SJSA1 (cell line): ENCODE data around the gene NOD1. TPM values are rescaled to one million over a fixed set of nuclear protein-coding genes. Genes with fewer than 3 reads are reported as not detected.
"Not testable (repeated sequence)": the region's sequence is repeated elsewhere in the genome, so short reads cannot be mapped to it uniquely, and the experiment has no call there.

Experiments
- DNase-seq, 2 experiments: peaks; one replicate each; pipeline ENCODE4 v3.0.0-alpha.2; 2015 to 2020; ENCODE audit warnings: low spot score in 2 of 2, low read depth in 1 of 2
- H3K27ac ChIP-seq: fragments of 250-450 bp; sonication (Bioruptor Pico); 2 replicates; pipeline ENCODE4 v1.5.1; 2020; ENCODE audit warnings: mild to moderate bottlenecking, moderate library complexity
- H3K27me3 ChIP-seq: fragments of 250-450 bp; sonication (Bioruptor Pico); replicated peaks from 2 replicates; pipeline ENCODE4 v1.5.1; 2020; ENCODE audit warnings: mild to moderate bottlenecking, moderate library complexity
- H3K36me3 ChIP-seq: fragments of 250-450 bp; sonication (Bioruptor Pico); 2 replicates; pipeline ENCODE4 v1.5.1; 2020; ENCODE audit warnings: mild to moderate bottlenecking
- H3K4me1 ChIP-seq: fragments of 250-450 bp; sonication (Bioruptor Pico); replicated peaks from 2 replicates; pipeline ENCODE4 v1.6.1; 2021; ENCODE audit warnings: mild to moderate bottlenecking
- H3K4me3 ChIP-seq: fragments of 250-450 bp; sonication (Bioruptor Pico); 2 replicates; pipeline ENCODE4 v1.5.1; 2020; ENCODE audit warnings: mild to moderate bottlenecking
- H3K9me3 ChIP-seq: fragments of 250-450 bp; sonication (Bioruptor Pico); replicated peaks from 2 replicates; pipeline ENCODE4 v1.5.1; 2020; ENCODE audit warnings: mild to moderate bottlenecking
- total RNA-seq: library from RNA; depleted of rRNA; stranded (reverse); fragments of >200 nt; shearing (Covaris generic); gene quantifications from 2 replicates; pipeline ENCODE4 v1.2.3, GENCODE V29; 2014; rRNA removed

Gene NOD1, protein sequence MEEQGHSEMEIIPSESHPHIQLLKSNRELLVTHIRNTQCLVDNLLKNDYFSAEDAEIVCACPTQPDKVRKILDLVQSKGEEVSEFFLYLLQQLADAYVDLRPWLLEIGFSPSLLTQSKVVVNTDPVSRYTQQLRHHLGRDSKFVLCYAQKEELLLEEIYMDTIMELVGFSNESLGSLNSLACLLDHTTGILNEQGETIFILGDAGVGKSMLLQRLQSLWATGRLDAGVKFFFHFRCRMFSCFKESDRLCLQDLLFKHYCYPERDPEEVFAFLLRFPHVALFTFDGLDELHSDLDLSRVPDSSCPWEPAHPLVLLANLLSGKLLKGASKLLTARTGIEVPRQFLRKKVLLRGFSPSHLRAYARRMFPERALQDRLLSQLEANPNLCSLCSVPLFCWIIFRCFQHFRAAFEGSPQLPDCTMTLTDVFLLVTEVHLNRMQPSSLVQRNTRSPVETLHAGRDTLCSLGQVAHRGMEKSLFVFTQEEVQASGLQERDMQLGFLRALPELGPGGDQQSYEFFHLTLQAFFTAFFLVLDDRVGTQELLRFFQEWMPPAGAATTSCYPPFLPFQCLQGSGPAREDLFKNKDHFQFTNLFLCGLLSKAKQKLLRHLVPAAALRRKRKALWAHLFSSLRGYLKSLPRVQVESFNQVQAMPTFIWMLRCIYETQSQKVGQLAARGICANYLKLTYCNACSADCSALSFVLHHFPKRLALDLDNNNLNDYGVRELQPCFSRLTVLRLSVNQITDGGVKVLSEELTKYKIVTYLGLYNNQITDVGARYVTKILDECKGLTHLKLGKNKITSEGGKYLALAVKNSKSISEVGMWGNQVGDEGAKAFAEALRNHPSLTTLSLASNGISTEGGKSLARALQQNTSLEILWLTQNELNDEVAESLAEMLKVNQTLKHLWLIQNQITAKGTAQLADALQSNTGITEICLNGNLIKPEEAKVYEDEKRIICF
- 4.2 and 6.2 TPM in 2 replicates for total RNA-seq

- DNase-seq: peak; percentile 72 to 86
- no peaks in the 10 kb centered on the region for H3K27me3 ChIP-seq
- H3K9me3 ChIP-seq: no peaks in the 10 kb centered on the region
- H3K27ac ChIP-seq: peak within 1 kb of the TSS; percentile 55
- no peaks in the 10 kb centered on the region for H3K36me3 ChIP-seq
- peak within 1 kb of the TSS; percentile 62 for H3K4me3 ChIP-seq
- peaks cover 13% of the 10 kb centered on the region for H3K4me1 ChIP-seq
Measured at GRCh38 chr7:30478349-30479201, at the start of gene NOD1. NOD1 (minus strand) TSS chr7:30478784; CDS start chr7:30456921, 21,863 bp downstream.

DNA sequence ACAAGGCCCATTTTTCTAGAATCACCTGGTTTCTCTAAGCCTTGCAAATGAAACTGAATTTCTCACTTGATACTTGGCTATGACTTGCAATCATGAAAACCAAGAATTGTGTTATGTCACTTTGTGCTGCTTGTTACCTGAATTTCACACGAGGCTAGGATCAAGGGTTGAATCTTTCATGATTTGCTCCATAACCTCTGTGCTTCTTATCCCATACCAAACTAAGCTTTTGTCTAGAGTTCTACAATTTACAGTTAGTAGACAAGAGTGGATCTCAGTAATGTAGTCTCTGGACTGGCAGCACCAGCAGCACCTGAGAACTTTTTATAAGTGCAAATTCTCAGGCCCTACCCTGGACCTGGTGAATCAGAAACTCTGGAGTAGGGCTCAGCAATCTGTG lies 48.7 kb upstream of the NOD1 start:
- not testable (repeated sequence) for H3K27ac ChIP-seq, H3K36me3 ChIP-seq, DNase-seq, H3K9me3 ChIP-seq, H3K4me1 ChIP-seq, H3K4me3 ChIP-seq, H3K27me3 ChIP-seq

GRCh38 chr7:30526163-30526562 lies 47.6 kb upstream of the NOD1 start:
- no peaks in the 10 kb centered on the region for H3K36me3 ChIP-seq
- H3K4me1 ChIP-seq: no peaks in the 10 kb centered on the region
- H3K9me3 ChIP-seq: no peaks in the 10 kb centered on the region
- H3K27me3 ChIP-seq: no peaks in the 10 kb centered on the region
- H3K4me3 ChIP-seq: no peak overlapping the region
- DNase-seq: no peak
- H3K27ac ChIP-seq: no peak overlapping the region

GRCh38 chr7:30525429-30525828 lies 46.8 kb upstream of the NOD1 start:
- H3K27ac ChIP-seq: no peak overlapping the region
- DNase-seq: no peak
- 0 out of 2 replicates have a peak, but pooled peaks cover under 1% of the 10 kb centered on the region for H3K4me1 ChIP-seq
- H3K4me3 ChIP-seq: no peak overlapping the region
- H3K36me3 ChIP-seq: no peaks in the 10 kb centered on the region
- no peaks in the 10 kb centered on the region for H3K9me3 ChIP-seq
- no peaks in the 10 kb centered on the region for H3K27me3 ChIP-seq

GRCh38 chr7:30524545-30524944 lies 46.0 kb upstream of the NOD1 start:
- no peak for DNase-seq
- Histone ChIP-seq H3K4me1 (0 out of 2 replicates have a peak, but pooled peaks cover 3% of the 10 kb centered on the region), H3K4me3 (no peak overlapping the region), H3K27me3 (no peaks in the 10 kb centered on the region), H3K27ac (no peak overlapping the region), H3K36me3 (no peaks in the 10 kb centered on the region), H3K9me3 (no peaks in the 10 kb centered on the region)

- no peaks in the 10 kb centered on the region for H3K27me3 ChIP-seq
- no peak for DNase-seq
- no peak overlapping the region for H3K27ac ChIP-seq
- H3K9me3 ChIP-seq: no peaks in the 10 kb centered on the region
- H3K36me3 ChIP-seq: no peaks in the 10 kb centered on the region
- no peak overlapping the region for H3K4me3 ChIP-seq
- 0 out of 2 replicates have a peak, but pooled peaks cover 3% of the 10 kb centered on the region for H3K4me1 ChIP-seq
Measured at GRCh38 chr7:30523466-30523865, 44.9 kb upstream of the NOD1 start.

DNA sequence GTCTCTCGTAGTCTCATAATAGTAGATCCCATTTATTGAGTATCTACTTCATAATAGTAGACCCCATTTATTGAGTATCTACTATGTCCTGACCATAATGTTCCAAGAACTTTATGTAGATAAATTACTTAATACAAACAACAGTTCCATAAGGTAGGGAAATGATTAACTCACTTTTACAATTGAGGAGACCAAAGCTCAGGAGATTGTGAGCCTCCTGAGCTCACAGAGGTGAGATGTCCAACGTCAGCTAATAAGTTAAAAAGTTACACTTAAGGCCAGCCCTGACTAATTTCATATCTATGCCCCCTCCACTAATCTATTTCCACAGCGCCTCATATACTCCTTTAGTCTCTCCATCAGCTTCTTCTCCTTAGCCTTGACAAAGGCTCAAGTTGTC lies 43.6 kb upstream of the NOD1 start:
- H3K9me3 ChIP-seq: no peaks in the 10 kb centered on the region
- no peak for DNase-seq
- 0 out of 2 replicates have a peak, but pooled peaks cover 3% of the 10 kb centered on the region for H3K4me1 ChIP-seq
- no peaks in the 10 kb centered on the region for H3K36me3 ChIP-seq
- no peak overlapping the region for H3K27ac ChIP-seq
- H3K27me3 ChIP-seq: no peaks in the 10 kb centered on the region
- no peak overlapping the region for H3K4me3 ChIP-seq

DNA sequence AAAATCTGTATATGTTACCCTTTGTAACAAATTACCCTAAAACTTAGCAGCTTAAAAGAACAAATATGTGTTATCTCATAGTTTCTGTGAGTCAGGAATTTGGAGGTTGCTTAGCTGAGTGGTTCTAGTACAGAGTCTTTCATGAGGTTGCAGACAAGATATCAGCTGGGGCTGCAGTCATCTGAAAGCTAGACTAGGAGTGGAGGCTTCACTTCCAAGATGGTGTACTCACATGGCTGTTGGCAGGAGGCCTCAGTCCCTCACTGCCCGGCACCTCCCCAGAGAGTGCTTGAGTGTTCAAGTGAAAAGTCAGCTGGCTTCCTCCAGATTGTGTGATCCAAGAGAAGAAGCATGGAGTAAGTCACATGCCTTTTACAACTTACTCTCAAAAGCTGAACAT lies 42.9 kb upstream of the NOD1 start:
- Histone ChIP-seq H3K9me3 (no peaks in the 10 kb centered on the region), H3K36me3 (no peaks in the 10 kb centered on the region), H3K4me1 (0 out of 2 replicates have a peak, but pooled peaks cover 3% of the 10 kb centered on the region), H3K27ac (no peak overlapping the region), H3K4me3 (no peak overlapping the region), H3K27me3 (no peaks in the 10 kb centered on the region)
- no peak for DNase-seq

- H3K27me3 ChIP-seq: no peaks in the 10 kb centered on the region
- H3K9me3 ChIP-seq: no peaks in the 10 kb centered on the region
- no peak for DNase-seq
- H3K4me1 ChIP-seq: 0 out of 2 replicates have a peak, but pooled peaks cover 3% of the 10 kb centered on the region
- H3K36me3 ChIP-seq: no peaks in the 10 kb centered on the region
- H3K27ac ChIP-seq: no peak overlapping the region
- H3K4me3 ChIP-seq: no peak overlapping the region
Measured at GRCh38 chr7:30519122-30519521, 40.5 kb upstream of the NOD1 start.

DNA sequence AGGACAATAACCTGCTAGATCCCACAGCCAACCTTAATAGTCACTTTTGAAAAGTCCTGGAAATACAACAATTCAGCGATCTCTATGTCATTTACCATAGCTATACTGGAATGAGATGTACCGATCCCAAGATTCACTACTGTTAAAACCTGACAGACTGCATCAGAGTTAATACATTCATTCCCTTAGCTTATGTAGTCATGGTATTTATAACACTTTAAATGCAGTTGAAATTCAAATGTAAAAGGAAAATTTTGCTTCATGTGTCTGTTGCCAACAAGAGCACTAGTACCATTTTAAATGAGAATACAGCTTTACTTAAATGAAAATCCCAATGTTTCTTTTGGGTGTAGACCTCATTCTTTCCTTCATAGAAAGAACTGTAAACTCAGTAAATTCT lies 37.2 kb upstream of the NOD1 start:
- DNase-seq: no peak
- no peak overlapping the region for H3K4me3 ChIP-seq
- H3K27me3 ChIP-seq: no peaks in the 10 kb centered on the region
- H3K27ac ChIP-seq: no peak overlapping the region
- no peaks in the 10 kb centered on the region for H3K9me3 ChIP-seq
- 0 out of 2 replicates have a peak, but pooled peaks cover 3% of the 10 kb centered on the region for H3K4me1 ChIP-seq
- no peaks in the 10 kb centered on the region for H3K36me3 ChIP-seq

- DNase-seq: no peak
- no peaks in the 10 kb centered on the region for H3K9me3 ChIP-seq
Measured at GRCh38 chr7:30514776-30515175, 36.2 kb upstream of the NOD1 start.

DNA sequence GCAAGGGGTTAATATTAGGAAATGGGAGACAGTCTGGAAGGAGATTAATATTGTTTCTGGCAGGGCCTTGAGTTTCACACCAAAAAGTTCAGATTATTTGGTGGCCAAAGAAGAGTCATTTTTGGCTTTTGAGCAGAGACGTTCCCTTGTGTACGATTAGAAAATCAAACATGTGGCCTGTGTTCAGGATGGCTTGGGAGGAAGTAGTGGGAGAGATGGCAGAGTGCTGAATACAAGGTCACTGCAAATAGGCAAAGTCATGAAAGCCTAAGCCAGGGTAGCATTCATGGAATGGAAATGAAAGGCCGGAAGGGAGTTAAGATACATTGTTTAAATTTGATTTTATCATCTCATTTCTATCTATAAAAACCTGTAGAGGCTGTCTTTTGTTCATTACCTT lies 35.6 kb upstream of the NOD1 start:
- H3K9me3 ChIP-seq: no peaks in the 10 kb centered on the region
- H3K27me3 ChIP-seq: no peaks in the 10 kb centered on the region
- no peaks in the 10 kb centered on the region for H3K4me1 ChIP-seq
- H3K4me3 ChIP-seq: no peak overlapping the region
- no peaks in the 10 kb centered on the region for H3K36me3 ChIP-seq
- DNase-seq: no peak
- no peak overlapping the region for H3K27ac ChIP-seq

More at GRCh38 chr7:30514776-30515175, 36.2 kb upstream of the NOD1 start:
- Histone ChIP-seq H3K36me3 (no peaks in the 10 kb centered on the region), H3K4me1 (no peaks in the 10 kb centered on the region), H3K27ac (no peak overlapping the region), H3K27me3 (no peaks in the 10 kb centered on the region), H3K4me3 (no peak overlapping the region)

GRCh38 chr7:30513762-30514161 lies 35.2 kb upstream of the NOD1 start:
- no peaks in the 10 kb centered on the region for H3K27me3 ChIP-seq
- H3K9me3 ChIP-seq: no peaks in the 10 kb centered on the region

More at GRCh38 chr7:30513762-30514161, 35.2 kb upstream of the NOD1 start:
- no peak overlapping the region for H3K27ac ChIP-seq
- H3K4me3 ChIP-seq: no peak overlapping the region
- no peak for DNase-seq
- H3K36me3 ChIP-seq: no peaks in the 10 kb centered on the region
- no peaks in the 10 kb centered on the region for H3K4me1 ChIP-seq
